GM21390 (cell line): Measurements from ENCODE around the gene C7orf25.
"Not testable (repeated sequence)": the region's sequence is repeated elsewhere in the genome, so short reads cannot be mapped to it uniquely, and the experiment has no call there.

ENCODE experiments used
- ATAC-seq: cut with Tn5 transposase; IDR thresholded peaks from one replicate; pipeline ENCODE4 v1.9.1; 2021; ENCODE audit not compliant: unreplicated experiment

The C7orf25 gene

GRCh38 chr7:42930889-42931288 lies 19.0 kb upstream of the C7orf25 start:
- ATAC-seq: no peak

- ATAC-seq: no peak
Observed at GRCh38 chr7:42929449-42929848, 17.6 kb upstream of the C7orf25 start.

GRCh38 chr7:42928754-42929153 lies 16.9 kb upstream of the C7orf25 start:
- no peak for ATAC-seq

GRCh38 chr7:42926204-42926603 lies 14.3 kb upstream of the C7orf25 start:
- ATAC-seq: no peak

- ATAC-seq: no peak
Observed at GRCh38 chr7:42925630-42926029, 13.8 kb upstream of the C7orf25 start.

GRCh38 chr7:42924223-42924838 lies 12.5 kb upstream of the C7orf25 start:
- ATAC-seq: no peak

- ATAC-seq: no peak
Observed at GRCh38 chr7:42922017-42922753, 10.3 kb upstream of the C7orf25 start.

GRCh38 chr7:42915356-42915755 lies 3.5 kb upstream of the C7orf25 start:
- ATAC-seq: no peak

GRCh38 chr7:42914421-42915045 lies 2.7 kb upstream of the C7orf25 start:
- no peak for ATAC-seq

GRCh38 chr7:42914009-42914408 lies 2.1 kb upstream of the C7orf25 start:
- no peak for ATAC-seq

- no peak for ATAC-seq
Observed at GRCh38 chr7:42913591-42913990, 1.7 kb upstream of the C7orf25 start.

- no peak for ATAC-seq
Observed at GRCh38 chr7:42910306-42910705, 1.6 kb downstream of the C7orf25 start.

GRCh38 chr7:42907316-42907715 lies 4.6 kb downstream of the C7orf25 start:
- ATAC-seq: no peak

GRCh38 chr7:42906181-42906580 lies 5.7 kb downstream of the C7orf25 start:
- no peak for ATAC-seq

GRCh38 chr7:42902331-42902730 lies 9.5 kb downstream of the C7orf25 start:
- no peak for ATAC-seq

- ATAC-seq: no peak
Observed at GRCh38 chr7:42900842-42901241, 11.0 kb downstream of the C7orf25 start.

- no peak for ATAC-seq
Observed at GRCh38 chr7:42893346-42894240, 18.3 kb downstream of the C7orf25 start.

- ATAC-seq: no peak
Observed at GRCh38 chr7:42886893-42887505, 24.9 kb downstream of the C7orf25 start.

- no peak for ATAC-seq
Observed at GRCh38 chr7:42886129-42886528, 25.7 kb downstream of the C7orf25 start.

- ATAC-seq: not testable (repeated sequence)
Observed at GRCh38 chr7:42885183-42885582, 26.7 kb downstream of the C7orf25 start.

GRCh38 chr7:42883950-42884349 lies 27.9 kb downstream of the C7orf25 start:
- no peak for ATAC-seq
